HPDE6-E6E7 (cell line): ENCODE measurements around the gene CHERP.
"Not testable (repeated sequence)": the region's sequence is repeated elsewhere in the genome, so short reads cannot be mapped to it uniquely, and the experiment has no call there.

Experiments
- DNase-seq: peaks from one replicate; pipeline ENCODE4 v3.0.0; 2011; ENCODE audit warnings: missing footprints; ENCODE audit errors: extremely low spot score

The CHERP gene

DNA sequence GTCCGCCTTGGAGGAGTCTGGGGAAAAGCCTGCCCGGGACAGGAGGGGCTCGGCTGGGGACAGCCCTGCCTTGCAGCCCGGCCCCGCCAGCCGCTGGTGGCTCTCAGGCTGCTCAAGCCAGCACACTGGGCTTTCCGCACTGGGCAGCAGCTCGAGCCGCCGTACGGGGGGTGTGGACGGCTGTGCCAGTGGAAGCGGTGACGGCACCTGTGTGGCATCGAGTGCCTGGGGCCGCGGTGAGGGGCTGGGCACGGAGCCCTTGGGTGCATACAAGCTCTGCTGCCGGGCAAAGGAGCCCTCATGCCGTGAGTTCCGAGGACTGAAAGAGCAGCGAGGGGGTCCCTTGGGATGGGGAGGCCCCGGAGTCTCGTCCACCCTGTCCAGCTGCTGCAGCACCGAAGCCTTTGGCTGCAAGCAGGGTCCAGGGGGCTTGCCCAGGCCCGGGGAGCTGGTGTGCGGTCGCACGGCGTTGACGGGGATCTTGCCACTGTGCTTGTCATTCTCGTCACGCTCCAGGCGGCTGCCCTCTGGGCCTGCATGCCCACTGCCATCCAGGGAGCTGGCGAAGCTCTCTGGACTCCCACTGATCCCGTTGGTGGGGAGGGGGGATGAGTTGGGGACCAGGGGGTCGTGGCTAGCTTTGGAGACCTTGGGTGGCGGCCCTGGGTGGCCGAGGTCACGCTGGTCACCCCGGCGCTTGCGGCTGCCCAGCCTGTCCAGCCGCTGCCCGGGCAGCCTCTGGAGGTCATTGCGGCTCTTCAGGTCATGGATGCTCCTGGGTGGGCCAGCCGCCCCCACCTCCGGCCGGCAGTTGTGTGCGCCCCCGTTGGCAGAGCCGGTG lies 34.7 kb upstream of the CHERP start:
- no peak for DNase-seq

DNA sequence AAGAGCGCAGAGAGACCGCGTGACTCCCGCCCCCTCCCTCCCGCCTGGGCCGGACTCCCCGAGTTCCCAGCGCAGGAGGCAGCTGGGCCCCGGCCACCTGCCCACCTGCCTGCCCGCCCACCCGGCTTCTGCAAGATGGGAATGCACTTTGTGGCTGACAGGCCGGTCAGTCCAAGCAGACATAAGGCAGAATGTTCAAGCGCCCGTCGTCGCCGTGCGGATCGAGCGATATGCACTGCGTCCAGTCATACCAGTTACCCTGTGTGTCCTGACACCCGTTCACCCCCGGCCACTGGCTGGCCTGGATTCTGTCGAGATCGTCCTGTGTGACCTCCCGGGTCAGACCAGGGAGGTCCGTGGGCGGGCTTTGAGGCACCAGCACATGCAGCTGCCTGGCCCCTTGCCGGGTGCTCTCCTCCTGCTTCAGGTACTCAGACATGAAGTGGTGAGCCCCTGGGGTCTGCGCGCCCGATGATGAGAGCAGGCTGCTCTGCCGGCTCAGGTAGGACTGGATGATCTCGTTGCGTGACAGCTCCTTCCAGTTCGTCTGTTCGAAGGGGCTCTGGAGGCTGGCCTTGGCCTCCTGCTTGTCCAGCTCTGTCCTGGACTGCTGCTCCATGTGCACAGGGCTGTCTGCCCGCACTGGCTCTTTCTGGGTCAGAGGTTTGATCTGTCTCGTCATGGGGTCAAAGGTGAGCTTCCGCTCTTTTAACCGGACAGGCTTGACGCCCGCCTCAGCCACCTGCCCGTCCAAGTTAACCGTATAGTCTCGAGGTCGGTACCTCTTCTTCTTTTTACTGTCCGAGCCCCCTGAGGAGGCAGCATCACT lies 33.8 kb upstream of the CHERP start:
- no peak for DNase-seq

DNA sequence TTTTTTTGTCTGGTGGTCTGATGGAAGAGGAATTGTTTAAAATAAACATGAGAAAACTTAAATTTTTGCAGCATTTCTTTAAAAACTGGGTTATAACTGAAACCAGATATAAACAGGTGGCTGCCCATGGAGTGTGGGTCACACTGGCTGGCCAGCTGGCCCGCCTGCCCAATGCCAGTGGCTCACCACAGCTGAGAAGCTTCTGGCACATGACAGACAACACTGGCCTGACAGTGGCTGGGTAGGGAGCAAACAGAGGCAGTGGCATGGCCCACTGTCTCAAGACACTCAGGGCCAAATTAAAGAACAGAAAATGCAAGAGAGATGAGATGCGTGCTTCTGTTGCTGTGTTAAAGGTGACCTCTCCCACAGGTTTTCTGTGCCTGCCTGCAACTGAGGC lies 33.0 kb upstream of the CHERP start:
- DNase-seq, result no peak

DNA sequence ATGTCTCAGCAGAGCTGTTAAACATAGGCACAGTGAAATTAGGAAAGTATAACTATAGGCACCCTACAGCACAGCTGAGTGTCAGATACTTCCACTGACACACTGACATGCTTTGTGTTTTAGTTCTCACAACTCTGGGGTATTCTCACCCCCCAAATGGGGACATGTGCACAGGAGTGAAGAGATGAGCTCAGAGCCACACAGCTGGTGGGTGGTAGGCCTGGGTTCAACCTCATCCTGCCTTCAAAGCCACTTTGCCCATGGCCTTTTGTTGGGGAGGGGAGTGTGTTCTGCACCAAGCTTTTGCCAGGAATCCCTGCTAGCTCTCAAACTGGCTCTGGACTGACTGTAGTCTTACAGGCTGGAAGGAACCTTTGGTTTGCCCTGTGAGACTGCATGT lies 31.7 kb upstream of the CHERP start:
- DNase-seq, result no peak

DNA sequence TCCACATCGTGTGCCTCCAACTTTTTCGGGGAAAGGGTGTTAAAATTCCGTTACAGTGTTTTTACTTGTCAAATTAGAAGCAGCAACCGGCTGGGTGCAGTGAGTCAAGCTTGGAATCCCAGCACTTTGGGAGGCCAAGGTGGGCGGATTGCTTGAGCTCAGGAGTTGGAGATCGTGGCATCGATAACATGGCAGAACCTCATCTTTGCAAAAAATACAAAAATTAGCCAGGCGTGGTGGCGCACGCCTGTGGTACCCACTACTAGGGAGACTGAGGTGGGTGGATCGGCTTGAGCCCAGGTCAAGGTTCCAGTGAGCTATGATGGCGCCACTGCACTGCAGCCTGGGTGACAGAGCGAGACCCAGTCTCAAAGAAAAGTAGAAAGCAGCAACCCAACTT lies 31.1 kb upstream of the CHERP start:
- no peak for DNase-seq

DNA sequence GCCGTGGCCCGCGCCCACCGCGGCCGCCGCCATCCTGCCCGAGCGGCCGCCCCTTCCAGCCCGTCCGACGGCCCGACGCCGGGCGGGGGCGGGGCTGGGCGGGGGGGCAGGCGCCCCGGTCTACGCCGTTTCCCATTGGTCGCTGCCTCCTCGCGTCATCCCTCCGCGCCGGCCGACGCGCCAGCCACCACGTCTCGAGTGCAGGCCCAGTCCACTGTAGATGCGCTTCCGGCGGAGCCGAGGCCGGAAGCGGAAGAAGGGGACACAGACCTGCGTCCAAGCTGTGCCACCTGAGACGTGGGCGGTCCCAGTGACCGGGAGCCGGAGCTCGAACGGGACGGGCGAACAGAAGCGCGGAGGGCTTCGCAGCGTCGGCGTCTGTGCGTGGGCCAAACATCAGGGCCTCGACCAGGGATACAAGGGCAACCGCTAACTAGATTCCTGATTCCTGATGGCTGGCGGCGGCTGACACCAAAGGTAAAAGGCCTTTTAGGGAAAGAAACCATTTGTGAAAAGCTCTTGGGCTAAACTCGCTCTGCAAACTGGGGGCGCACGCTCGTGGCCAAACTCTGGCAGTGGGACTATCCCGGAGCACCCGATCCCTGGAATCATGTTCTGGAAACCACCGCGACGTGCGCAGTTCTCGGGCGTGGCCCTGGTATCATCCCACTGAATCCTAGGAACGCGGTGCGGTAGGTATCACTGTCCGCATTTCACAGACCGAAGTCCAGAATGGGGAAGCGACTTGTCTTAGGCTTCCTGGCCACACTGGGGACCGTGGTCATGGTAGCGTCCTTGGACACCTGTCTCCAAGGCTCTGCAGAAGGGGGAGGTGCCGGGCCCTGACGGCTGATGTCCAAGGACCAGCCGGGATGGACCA lies 30.3 kb upstream of the CHERP start, which contains the start of gene SLC35E1:
Gene SLC35E1, minus strand, starts transcription at position 84 of the 880 bp plus-strand sequence. Its CDS starts 51 bp downstream, at position 33.
- DNase-seq, result peak; percentile 95

DNA sequence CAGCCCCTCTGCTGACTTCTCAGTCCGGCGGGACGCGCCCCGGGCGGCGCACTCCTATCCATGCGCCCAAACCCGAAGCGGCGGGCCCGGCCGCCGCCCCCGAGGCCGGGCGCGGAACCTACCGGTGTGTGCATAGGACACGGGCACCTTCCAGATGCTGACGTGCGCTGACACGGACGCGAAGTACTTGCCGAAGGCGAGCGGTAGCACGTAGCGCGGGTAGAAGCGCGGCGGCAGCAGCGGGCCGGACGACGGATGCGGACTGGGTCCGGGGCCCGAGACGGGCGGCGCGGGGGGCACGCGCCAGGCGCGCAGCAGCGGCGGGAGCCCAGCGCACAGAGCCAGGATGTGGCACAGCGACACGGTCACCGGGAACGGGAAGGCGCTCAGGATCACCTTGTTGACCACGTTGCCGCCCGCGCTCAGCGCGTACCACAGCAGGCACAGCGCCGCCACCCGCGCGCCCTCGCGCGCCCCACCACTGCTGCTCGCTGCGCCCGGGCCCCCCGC lies 29.6 kb upstream of the CHERP start:
- no peak for DNase-seq

DNA sequence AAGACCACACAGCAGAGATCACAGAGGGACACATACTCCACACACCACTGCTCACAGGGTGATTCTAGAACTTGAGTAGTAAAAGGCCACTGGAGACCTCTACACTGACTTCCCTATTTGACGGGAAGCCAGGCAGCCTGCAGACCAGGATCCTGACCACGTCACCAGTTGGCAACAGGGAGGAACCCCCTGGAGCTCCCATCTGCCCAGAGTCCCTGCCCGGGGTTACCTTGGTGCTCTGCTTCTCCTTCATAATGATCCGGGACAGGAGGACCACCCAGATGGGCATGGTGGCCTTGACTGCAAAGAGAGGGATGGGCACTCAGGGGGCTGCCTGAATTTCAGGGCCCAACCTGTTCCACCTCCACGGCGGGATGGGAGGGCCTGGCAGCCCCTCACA lies 29.0 kb upstream of the CHERP start:
- DNase-seq, result no peak

DNA sequence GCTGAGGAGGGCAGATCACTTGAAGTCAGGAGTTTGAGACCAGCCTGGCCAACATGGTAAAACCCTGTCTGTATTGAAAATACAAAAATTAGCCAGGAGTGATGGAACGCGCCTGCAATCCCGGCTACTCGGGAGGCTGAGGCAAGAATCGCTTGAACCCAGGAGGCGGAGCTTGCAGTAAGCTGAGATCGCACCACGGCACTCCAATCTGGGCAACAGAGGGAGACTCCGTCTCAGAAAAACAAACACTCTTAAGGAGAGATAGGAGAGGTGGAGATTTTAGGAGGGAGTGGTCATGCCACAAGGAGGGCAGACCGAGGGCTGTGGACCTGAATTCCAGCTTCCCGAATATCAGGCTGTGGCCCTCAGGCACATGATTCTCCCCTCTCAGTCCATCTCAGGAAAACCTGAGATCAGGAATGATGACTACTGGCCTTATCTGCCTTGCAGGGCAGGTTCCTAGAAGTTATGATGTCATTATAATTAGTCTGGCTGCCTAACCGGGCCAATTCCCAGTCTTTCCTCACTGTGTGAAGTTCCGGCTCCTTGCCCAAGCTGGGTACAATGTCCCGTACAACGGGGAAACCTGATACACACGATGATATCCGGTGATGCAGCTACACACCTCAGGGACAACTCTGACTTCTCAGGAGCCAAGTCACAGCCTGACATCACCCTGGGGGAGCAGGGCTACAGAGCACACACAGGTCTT lies 27.5 kb upstream of the CHERP start:
- DNase-seq, result no peak

DNA sequence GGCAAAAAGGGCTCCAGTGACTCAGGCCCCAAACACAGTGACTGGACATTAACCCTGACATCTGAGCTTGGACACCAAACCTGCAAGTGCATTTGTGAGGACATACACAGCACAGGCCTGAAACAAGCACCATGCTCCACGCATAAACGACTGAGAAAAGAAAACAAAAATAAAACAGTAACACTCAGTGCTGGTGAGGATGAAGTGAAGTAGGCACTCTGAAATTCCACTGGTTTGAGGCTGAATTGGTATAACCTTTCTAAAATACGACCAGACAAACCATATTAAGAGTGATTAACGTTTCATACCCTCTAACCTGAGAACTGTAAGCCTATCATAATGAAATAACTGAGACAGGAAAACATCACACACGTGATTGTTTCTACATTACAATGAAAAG lies 24.5 kb upstream of the CHERP start:
- DNase-seq, result no peak

DNA sequence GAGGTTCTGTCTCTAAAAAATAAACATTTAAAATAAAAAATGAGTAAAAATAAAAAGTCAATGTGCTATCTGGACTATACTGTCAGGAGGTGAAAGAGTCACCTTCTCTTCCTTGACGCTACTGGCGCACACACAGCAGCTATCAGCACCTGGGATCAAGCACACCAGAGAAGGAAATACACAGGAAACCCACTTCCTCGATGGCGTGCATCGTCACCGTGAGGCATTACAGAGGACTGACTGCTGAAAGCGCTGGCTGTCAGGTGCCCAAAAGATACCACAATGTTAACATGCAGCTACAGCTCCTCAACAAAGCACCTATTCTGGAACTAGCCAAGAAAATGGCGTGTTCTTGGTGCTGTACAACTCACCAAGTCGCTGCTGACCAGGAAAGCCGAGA lies 23.9 kb upstream of the CHERP start:
- DNase-seq, result no peak

DNA sequence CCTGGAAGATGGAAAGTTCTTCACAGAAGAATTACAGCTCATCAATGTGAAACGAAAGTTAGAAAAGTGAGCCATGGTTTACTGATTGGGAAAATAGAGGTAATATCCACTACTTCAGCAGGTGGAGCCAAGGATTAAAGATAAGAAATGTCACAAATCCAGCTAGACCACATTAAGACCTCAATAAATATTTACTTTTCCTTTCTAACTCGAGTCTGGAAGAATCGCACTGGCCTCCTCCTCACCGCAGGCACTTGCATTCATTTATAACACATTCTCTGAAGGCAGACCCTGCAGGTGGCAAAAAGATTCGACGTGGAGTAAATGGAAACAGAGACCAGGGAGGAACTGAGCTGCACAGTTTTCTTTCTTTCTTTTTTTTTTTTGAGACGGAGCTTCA lies 22.6 kb upstream of the CHERP start:
- DNase-seq, result no peak

DNA sequence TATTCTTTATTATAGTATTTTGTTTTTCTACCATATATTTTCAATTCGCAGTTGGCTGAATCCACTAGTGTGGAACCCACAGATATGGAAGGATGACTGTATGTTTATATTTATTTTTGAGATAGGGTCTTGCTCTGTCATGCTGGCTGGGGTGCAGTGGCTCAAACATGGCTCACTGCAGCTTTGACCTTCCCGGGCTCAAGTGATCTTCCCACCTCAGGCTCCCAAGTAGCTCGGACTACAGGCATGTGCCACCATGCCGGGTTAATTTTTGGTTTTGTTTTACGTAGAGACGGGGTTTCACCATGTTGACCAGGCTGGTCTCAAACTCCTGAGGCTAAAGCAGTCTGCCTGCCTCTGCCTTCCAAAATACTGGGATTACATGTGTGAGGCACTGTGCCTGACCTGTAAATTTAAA lies 20.4 kb upstream of the CHERP start:
- DNase-seq, result no peak

DNA sequence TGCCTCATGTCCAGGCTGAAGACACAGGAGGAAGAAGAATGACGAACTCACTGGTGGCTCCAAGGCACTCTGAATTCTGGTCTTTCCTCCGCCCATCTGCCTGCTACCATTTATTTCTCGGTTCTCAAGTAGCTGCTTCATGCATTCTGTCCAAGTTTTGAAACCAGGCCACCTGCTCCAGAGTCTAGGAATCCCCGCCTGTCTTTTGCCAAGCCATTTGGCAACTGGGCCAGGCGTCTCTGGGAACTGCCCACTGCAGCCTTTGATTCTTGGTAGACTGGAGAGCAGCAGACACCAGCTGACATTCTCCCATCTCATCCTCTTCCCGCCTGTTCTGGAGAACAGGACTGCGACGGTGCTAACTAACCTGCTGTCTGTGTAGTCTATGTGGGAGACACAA lies 19.1 kb upstream of the CHERP start:
- no peak for DNase-seq

DNA sequence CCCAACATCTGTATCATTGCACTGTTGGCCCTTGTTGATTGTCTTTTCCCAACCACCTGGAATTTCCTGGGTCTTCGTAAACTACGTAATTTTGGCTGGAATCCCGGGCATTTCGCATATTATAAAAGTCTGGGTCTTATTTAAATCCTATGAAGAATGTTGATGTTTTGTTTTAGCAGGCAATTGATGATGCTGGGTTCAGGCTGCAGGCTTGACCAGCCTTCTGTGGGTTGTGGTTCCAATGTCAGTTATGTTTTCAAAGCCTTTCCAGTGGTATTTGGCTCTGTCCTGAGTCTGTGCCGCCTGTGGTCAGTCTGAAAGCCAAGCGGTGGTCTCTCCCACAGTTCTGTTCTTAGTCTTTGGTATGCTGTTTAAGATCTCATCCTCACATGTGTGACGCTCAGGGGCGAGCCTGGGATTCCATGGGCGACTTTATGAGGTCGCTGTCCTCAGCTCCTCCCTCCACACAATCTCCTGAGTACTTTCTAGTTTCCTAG lies 17.6 kb upstream of the CHERP start:
- no peak for DNase-seq

DNA sequence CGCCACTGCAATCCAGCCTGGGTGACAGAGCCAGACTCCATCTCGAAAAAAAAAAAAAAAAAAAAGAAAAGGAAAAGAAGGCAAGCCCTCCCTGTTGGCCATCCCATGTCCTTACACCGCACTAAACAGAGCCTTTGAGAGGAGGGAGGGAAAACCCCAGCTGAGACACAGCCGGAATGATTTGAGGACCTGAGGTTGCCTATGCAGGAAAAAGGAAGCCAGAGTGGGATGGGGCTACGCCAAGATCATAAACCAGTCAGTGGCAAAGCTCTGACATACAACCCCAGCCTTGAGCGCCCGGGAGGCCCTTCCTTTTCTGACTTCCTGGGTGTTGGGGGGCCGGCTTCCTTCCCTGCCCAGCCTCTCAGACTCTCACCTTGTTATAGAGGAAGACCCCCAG lies 12.5 kb upstream of the CHERP start:
- DNase-seq, result no peak

DNA sequence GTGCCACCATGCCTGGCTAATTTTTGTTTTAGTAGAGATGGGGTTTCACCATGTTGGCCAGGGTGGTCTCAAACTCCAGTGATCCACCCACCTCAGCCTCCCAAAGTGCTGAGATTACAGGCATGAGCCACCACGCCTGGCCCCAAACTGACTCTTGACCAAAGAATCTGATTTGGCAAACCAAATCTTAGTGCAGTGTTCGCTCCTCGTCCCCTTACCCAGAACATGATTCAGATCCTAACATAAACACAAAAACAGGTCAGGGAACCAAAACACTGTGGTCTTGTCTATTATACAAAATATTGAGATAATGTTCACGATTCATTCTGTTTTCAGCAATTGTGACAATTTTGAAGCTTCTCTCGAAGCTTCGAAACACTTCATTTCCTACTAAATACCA lies 9.7 kb upstream of the CHERP start:
- not testable (repeated sequence) for DNase-seq

DNA sequence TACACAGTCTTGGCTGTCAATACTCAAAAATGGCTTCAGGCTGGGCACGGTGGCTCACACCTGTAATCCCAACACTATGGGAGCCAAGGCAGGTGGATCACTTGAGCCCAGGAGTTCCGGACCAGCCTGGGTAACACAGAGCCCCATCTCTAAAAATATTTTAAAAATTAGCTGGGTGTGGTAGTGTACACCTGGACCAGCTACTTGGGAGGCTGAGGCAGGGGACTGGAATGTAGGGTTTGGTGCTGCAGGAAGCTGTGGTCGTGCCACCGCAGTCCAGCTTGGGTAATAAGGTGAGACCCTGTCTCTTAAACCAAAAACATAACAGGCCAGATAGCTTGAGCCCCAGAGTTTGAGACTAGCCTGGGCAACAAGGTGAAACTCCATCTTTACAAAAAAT lies 6.7 kb upstream of the CHERP start:
- DNase-seq, result no peak

DNA sequence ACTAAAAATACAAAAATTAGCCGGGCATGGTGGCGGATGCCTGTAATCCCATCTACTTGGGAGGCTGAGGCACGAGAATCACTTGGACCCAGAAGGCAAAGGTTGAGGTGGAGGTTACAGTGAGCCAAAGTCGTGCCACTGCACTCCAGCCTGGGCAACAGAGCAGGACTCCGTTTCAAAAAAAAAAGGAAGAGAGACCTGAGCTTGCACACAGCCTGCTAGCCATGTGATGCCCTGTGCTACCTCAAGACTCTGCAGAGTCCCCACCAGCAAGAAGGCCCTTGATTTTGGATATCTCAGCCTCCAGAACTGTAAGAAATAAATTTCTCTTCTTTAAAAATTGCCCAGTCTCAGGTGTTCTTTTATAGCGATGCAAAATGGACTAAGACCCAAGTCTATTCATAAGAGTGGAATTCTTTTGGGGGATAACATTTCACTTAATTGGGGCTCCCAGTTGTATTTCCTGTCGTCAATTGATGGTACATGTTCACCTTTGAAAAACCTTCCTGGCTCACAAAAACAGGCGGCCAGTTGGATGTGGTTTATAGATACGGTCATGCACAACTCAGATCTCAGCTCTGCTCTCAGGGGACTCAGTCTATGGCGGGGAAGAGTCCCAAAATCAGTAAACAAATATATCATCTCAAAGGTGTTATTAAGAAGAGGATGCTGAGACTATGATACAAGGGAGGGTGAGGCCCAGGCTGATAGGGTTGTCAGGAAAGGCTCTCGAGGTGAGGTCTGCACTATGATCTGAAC lies 2.4 kb upstream of the CHERP start:
- no peak for DNase-seq

DNA sequence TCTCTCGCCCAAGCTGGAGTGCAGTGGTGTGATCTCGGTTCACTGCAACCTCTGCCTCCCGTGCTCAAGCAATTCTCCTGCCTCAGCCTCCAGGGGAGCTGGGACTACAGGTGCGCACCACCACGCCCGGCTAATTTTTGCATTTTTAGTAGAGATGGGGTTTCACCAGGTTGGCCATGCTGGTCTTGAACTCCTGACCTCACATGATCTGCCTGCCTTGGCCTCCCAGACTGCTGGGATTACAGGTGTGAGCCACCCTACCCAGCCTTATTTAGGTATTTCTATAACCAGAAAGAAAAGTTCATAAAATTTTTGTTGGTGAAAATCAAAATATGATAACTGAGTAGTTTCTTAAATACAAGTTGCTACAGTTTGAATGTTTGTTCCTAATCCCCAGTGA lies 1.5 kb upstream of the CHERP start:
- DNase-seq, result not testable (repeated sequence)
